Type B pancreatic cell (in vitro differentiated cells): ENCODE data around the gene KIF12. TPM values are rescaled to one million over a fixed set of nuclear protein-coding genes. Genes with fewer than 3 reads are reported as not detected.

Source experiments
- DNase-seq: peaks from one replicate; pipeline ENCODE4 v3.0.0; 2021; ENCODE audit warnings: mixed read lengths; ENCODE audit not compliant: unreplicated experiment; ENCODE audit errors: extremely low spot score
- H3K27ac Mint-ChIP-seq: 2 replicates; pipeline ENCODE4 v1.8.0; 2021; ENCODE audit warnings: mild to moderate bottlenecking, mixed read lengths
- H3K27me3 Mint-ChIP-seq: 2 replicates; pipeline ENCODE4 v1.8.0; 2021; ENCODE audit warnings: mixed read lengths
- H3K36me3 Mint-ChIP-seq: 2 replicates; pipeline ENCODE4 v1.8.0; 2021; ENCODE audit warnings: mixed read lengths
- H3K4me1 Mint-ChIP-seq: one replicate; pipeline ENCODE4 v1.8.0; 2021; ENCODE audit warnings: mixed read lengths; ENCODE audit not compliant: unreplicated experiment
- H3K4me3 Mint-ChIP-seq: 2 replicates; pipeline ENCODE4 v1.8.0; 2021; ENCODE audit warnings: mild to moderate bottlenecking, mixed read lengths
- H3K9me3 Mint-ChIP-seq: 2 replicates; pipeline ENCODE4 v1.8.0; 2021; ENCODE audit warnings: mixed read lengths
- CTCF ChIP-seq: fragments of 200-600 bp; sonication (generic); conservative IDR thresholded peaks from 2 replicates; pipeline ENCODE4 v1.5.0; 2021; ENCODE audit warnings: antibody characterized with exemption, mild to moderate bottlenecking
- total RNA-seq: library from RNA; stranded (reverse); gene quantifications from 2 replicates; pipeline ENCODE4 v1.2.1, GENCODE V29; 2021; ENCODE audit warnings: low replicate concordance

The KIF12 gene
- total RNA-seq, 1 donor from 2014 or later: 33.2 TPM

- peaks cover 16% of the 10 kb centered on the region for H3K4me1 Mint-ChIP-seq
- H3K27ac Mint-ChIP-seq: no peak overlapping the region
- H3K36me3 Mint-ChIP-seq: peaks cover 9% of the 10 kb centered on the region
- TF ChIP-seq CTCF: no peak
- no peak overlapping the region for H3K4me3 Mint-ChIP-seq
- H3K27me3 Mint-ChIP-seq: peaks cover 4% of the 10 kb centered on the region
- no peak for DNase-seq
- H3K9me3 Mint-ChIP-seq: peaks cover 4% of the 10 kb centered on the region
Measured at GRCh38 chr9:114060711-114061110, 38.4 kb downstream of the KIF12 start.

- Mint-ChIP-seq H3K36me3 (peaks cover 9% of the 10 kb centered on the region), H3K4me1 (peaks cover 16% of the 10 kb centered on the region), H3K27me3 (peaks cover 4% of the 10 kb centered on the region), H3K9me3 (peaks cover 4% of the 10 kb centered on the region), H3K4me3 (no peak overlapping the region), H3K27ac (no peak overlapping the region)
- DNase-seq: peak; percentile 36
- TF ChIP-seq CTCF: no peak
Measured at GRCh38 chr9:114060070-114060469, 39.0 kb downstream of the KIF12 start.

- TF ChIP-seq CTCF: no peak
- peaks cover 9% of the 10 kb centered on the region for H3K36me3 Mint-ChIP-seq
- peak; percentile 57 for DNase-seq
- H3K4me1 Mint-ChIP-seq: peaks cover 16% of the 10 kb centered on the region
- peaks cover 4% of the 10 kb centered on the region for H3K27me3 Mint-ChIP-seq
- H3K27ac Mint-ChIP-seq: no peak overlapping the region
- no peak overlapping the region for H3K4me3 Mint-ChIP-seq
- H3K9me3 Mint-ChIP-seq: peaks cover 4% of the 10 kb centered on the region
Measured at GRCh38 chr9:114059047-114059803, 39.9 kb downstream of the KIF12 start.

- Mint-ChIP-seq H3K9me3 (peaks cover 4% of the 10 kb centered on the region), H3K27ac (no peak overlapping the region)
- DNase-seq: peak; percentile 58
Measured at GRCh38 chr9:114058688-114059046, 40.4 kb downstream of the KIF12 start.

GRCh38 chr9:114057161-114057885 lies 41.8 kb downstream of the KIF12 start:
- DNase-seq: no peak
- Mint-ChIP-seq H3K9me3 (no peaks in the 10 kb centered on the region), H3K4me3 (no peak overlapping the region), H3K4me1 (peaks cover 16% of the 10 kb centered on the region), H3K36me3 (peaks cover 15% of the 10 kb centered on the region), H3K27ac (no peak overlapping the region), H3K27me3 (no peaks in the 10 kb centered on the region)
- no peak for TF ChIP-seq CTCF

More at GRCh38 chr9:114058688-114059046, 40.4 kb downstream of the KIF12 start:
- Mint-ChIP-seq H3K4me3 (no peak overlapping the region), H3K27me3 (peaks cover 4% of the 10 kb centered on the region), H3K4me1 (peaks cover 16% of the 10 kb centered on the region), H3K36me3 (peaks cover 9% of the 10 kb centered on the region)
- no peak for TF ChIP-seq CTCF
